Transverse colon (tissue), 4 donors: Measurements from ENCODE around the gene CTNND2. TPM values are rescaled to one million over a fixed set of nuclear protein-coding genes. Genes with fewer than 3 reads are reported as not detected.

Experiments used
- DNase-seq: peaks from one replicate; pipeline ENCODE4 v3.0.0-alpha.2; 2019
- H3K27ac ChIP-seq, 4 donors: fragments of 200-600 bp; sonication (generic); 2 replicates each; pipeline ENCODE4 v1.5.1; 2016 to 2018; ENCODE audit warnings: inconsistent platforms in 4 of 4
- H3K27me3 ChIP-seq: fragments of 200-600 bp; sonication (generic); 2 replicates; pipeline ENCODE4 v1.5.1; 2017; ENCODE audit warnings: inconsistent platforms
- H3K36me3 ChIP-seq, 4 donors: fragments of 200-600 bp; sonication (generic); 2 replicates each; pipeline ENCODE4 v1.5.1; 2017 to 2019; ENCODE audit warnings: inconsistent platforms in 4 of 4
- H3K4me1 ChIP-seq, 4 donors: fragments of 200-600 bp; sonication (generic); 2 replicates each; pipeline ENCODE4 v1.5.1; 2017 to 2020; ENCODE audit warnings: inconsistent platforms in 4 of 4
- H3K4me3 ChIP-seq, 4 donors: fragments of 200-600 bp; sonication (generic); 1 replicate in 1 of 4; 2 replicates in 3 of 4; pipeline versions ENCODE4 v1.5.1 to v1.6.1; 2017 to 2019; ENCODE audit warnings: inconsistent platforms in 4 of 4
- H3K9me3 ChIP-seq, 2 donors: fragments of 200-600 bp; sonication (generic); 2 replicates each; pipeline ENCODE4 v1.5.1; 2017 to 2019; ENCODE audit warnings: inconsistent platforms in 2 of 2
- EP300 ChIP-seq: sonication (generic); formaldehyde crosslinking; IDR thresholded peaks from one replicate; pipeline ENCODE4 v1.6.1; 2017; ENCODE audit warnings: antibody characterized with exemption, low read depth
- POLR2A ChIP-seq: fragments of 450-650 bp; IDR thresholded peaks from one replicate; pipeline ENCODE4 v1.6.1; 2016; ENCODE audit warnings: antibody characterized with exemption, mild to moderate bottlenecking, moderate library complexity
- POLR2AphosphoS5 ChIP-seq, 3 donors: sonication (generic); formaldehyde crosslinking; IDR thresholded peaks; one replicate each; pipeline ENCODE4 v1.6.1; 2016; ENCODE audit warnings: antibody characterized with exemption in 3 of 3
- WGBS, 2 donors: methylation state at CpG; one replicate each; pipeline ENCODE4 v1.1.5; 2018; ENCODE audit warnings: low coverage in 1 of 2; 5-methylcytosine and 5-hydroxymethylcytosine counted together
- in situ Hi-C, 4 donors: fragments of 200-750 bp; cut with MboI; loops; one replicate each; pipeline versions ENCODE4 v1.15.0 to v1.15.1; 2017; ENCODE audit warnings: low sequenced_read_pairs in 3 of 4, low pct_ligation_motif_present in 1 of 4, low pct_unique_long_range_greater_than_20kb in 1 of 4
- intact Hi-C: fragments of 100-400 bp; cut with DNase I; formaldehyde crosslinking; loops from one replicate; pipeline ENCODE4 v1.15.1; 2023; ENCODE audit warnings: low total_unique reads
- total RNA-seq, 4 donors: library from RNA; depleted of rRNA; stranded (reverse); fragments of >200 nt; gene quantifications; one replicate each; pipeline ENCODE4 v1.1.0, GENCODE V29; 2016
- TF ChIP-seq, protein P1 (sequence below), 5 experiments: fragments of 200-600 bp in 3 of 5; fragments of 450-650 bp in 2 of 5; sonication (generic) in 3 of 5; IDR thresholded peaks; 1 replicate in 2 of 5; 2 replicates in 3 of 5; pipeline ENCODE4 v1.5.1; 2016 to 2017; ENCODE audit warnings: antibody characterized with exemption in 5 of 5, inconsistent platforms in 3 of 5, mild to moderate bottlenecking in 2 of 5, moderate library complexity in 1 of 5

The CTNND2 gene
- total RNA-seq, 4 donors from 2014 or later: 1.9 to 2.1 TPM; not detected in 2

- Histone ChIP-seq H3K27me3 (no peaks in the 10 kb centered on the region), H3K4me3 (no peak overlapping the region), H3K9me3 (no peaks in the 10 kb centered on the region), H3K4me1 (no peaks in the 10 kb centered on the region), H3K27ac (no peak overlapping the region), H3K36me3 (no peaks in the 10 kb centered on the region)
- in situ Hi-C loops (no loop called here), intact Hi-C loops (no loop called here)
- no peak for DNase-seq
- TF ChIP-seq POLR2A: no peak
- TF ChIP-seq, protein P1, sequence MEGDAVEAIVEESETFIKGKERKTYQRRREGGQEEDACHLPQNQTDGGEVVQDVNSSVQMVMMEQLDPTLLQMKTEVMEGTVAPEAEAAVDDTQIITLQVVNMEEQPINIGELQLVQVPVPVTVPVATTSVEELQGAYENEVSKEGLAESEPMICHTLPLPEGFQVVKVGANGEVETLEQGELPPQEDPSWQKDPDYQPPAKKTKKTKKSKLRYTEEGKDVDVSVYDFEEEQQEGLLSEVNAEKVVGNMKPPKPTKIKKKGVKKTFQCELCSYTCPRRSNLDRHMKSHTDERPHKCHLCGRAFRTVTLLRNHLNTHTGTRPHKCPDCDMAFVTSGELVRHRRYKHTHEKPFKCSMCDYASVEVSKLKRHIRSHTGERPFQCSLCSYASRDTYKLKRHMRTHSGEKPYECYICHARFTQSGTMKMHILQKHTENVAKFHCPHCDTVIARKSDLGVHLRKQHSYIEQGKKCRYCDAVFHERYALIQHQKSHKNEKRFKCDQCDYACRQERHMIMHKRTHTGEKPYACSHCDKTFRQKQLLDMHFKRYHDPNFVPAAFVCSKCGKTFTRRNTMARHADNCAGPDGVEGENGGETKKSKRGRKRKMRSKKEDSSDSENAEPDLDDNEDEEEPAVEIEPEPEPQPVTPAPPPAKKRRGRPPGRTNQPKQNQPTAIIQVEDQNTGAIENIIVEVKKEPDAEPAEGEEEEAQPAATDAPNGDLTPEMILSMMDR (IDR thresholded peaks at IDR 0.05): no peak
- no peak for TF ChIP-seq POLR2AphosphoS5 (IDR thresholded peaks at IDR 0.05)
- TF ChIP-seq EP300: no peak
- WGBS, 2 donors: 73% methylated on average over 5 of the region's 5 CpGs; no CpG with 5 or more reads in 1 of the 2 donors
Observed at GRCh38 chr5:11300736-11301135, 603.5 kb downstream of the CTNND2 start.

- in situ Hi-C loops (no loop called here), intact Hi-C loops (no loop called here)
- Histone ChIP-seq H3K36me3 (no peaks in the 10 kb centered on the region), H3K4me3 (no peak overlapping the region), H3K9me3 (no peaks in the 10 kb centered on the region), H3K27ac (no peak overlapping the region), H3K4me1 (no peaks in the 10 kb centered on the region), H3K27me3 (no peaks in the 10 kb centered on the region)
- TF ChIP-seq, protein P1 (IDR thresholded peaks at IDR 0.05): no peak
- TF ChIP-seq POLR2A: no peak
- TF ChIP-seq EP300: no peak
- no peak for TF ChIP-seq POLR2AphosphoS5 (IDR thresholded peaks at IDR 0.05)
- DNase-seq: no peak
- 86 to 87% methylated on average over 4 of the region's 4 CpGs for WGBS, 2 donors
Observed at GRCh38 chr5:11298877-11299276, 605.4 kb downstream of the CTNND2 start.

- TF ChIP-seq EP300 (no peak), POLR2AphosphoS5 (IDR thresholded peaks at IDR 0.05) (no peak), POLR2A (no peak)
- TF ChIP-seq, protein P1 (IDR thresholded peaks at IDR 0.05): no peak
- no peak for DNase-seq
- in situ Hi-C loops: no loop called here
- H3K27ac ChIP-seq: no peak overlapping the region
- no peaks in the 10 kb centered on the region for H3K4me1 ChIP-seq
- intact Hi-C loops: no loop called here
- H3K36me3 ChIP-seq: no peaks in the 10 kb centered on the region
- no peaks in the 10 kb centered on the region for H3K9me3 ChIP-seq
- WGBS, 2 donors: 27 to 33% methylated on average over 2 of the region's 2 CpGs
- H3K27me3 ChIP-seq: no peaks in the 10 kb centered on the region
- H3K4me3 ChIP-seq: no peak overlapping the region
Observed at GRCh38 chr5:11293523-11293922, 610.7 kb downstream of the CTNND2 start.

- H3K27ac ChIP-seq: no peak overlapping the region
- H3K9me3 ChIP-seq: no peaks in the 10 kb centered on the region
- 38 to 68% methylated on average over 1 of the region's 1 CpG for WGBS, 2 donors
- in situ Hi-C loops (no loop called here), intact Hi-C loops (no loop called here)
- H3K27me3 ChIP-seq: no peaks in the 10 kb centered on the region
- no peaks in the 10 kb centered on the region for H3K36me3 ChIP-seq
- TF ChIP-seq POLR2A: no peak
- TF ChIP-seq EP300: no peak
- TF ChIP-seq, protein P1 (IDR thresholded peaks at IDR 0.05): no peak
- no peak for TF ChIP-seq POLR2AphosphoS5 (IDR thresholded peaks at IDR 0.05)
- no peak overlapping the region for H3K4me3 ChIP-seq
- DNase-seq: no peak
- no peaks in the 10 kb centered on the region for H3K4me1 ChIP-seq
Observed at GRCh38 chr5:11292648-11293356, 611.4 kb downstream of the CTNND2 start.
